Endodermal cell (in vitro differentiated cells): Measurements from ENCODE around the gene TGFBI. TPM values are rescaled to one million over a fixed set of nuclear protein-coding genes. Genes with fewer than 3 reads are reported as not detected.

Source experiments
- DNase-seq: peaks from one replicate; pipeline ENCODE4 v3.0.0-alpha.2; 2017
- H3K27ac ChIP-seq: 2 replicates; pipeline ENCODE4 v1.5.1; 2013; ENCODE audit warnings: mild to moderate bottlenecking, low read depth, low read length, moderate library complexity
- H3K27me3 ChIP-seq: 2 replicates; pipeline ENCODE4 v1.6.1; 2013; ENCODE audit warnings: mild to moderate bottlenecking, low read length, moderate library complexity; ENCODE audit not compliant: insufficient read depth, control insufficient read depth, poor library complexity, severe bottlenecking
- H3K36me3 ChIP-seq: 2 replicates; pipeline ENCODE4 v1.7.0; 2013; ENCODE audit warnings: mild to moderate bottlenecking, low read length, moderate library complexity; ENCODE audit not compliant: control insufficient read depth, insufficient read depth
- H3K4me1 ChIP-seq: one replicate; pipeline ENCODE4 v1.7.0; 2013; ENCODE audit warnings: low read length; ENCODE audit not compliant: control insufficient read depth, insufficient read depth
- H3K4me3 ChIP-seq: 2 replicates; pipeline ENCODE4 v1.5.1; 2013; ENCODE audit warnings: mild to moderate bottlenecking, low read length, moderate library complexity
- H3K9ac ChIP-seq: 2 replicates; pipeline ENCODE4 v1.6.1; 2013; ENCODE audit warnings: mild to moderate bottlenecking, low read length, moderate library complexity; ENCODE audit not compliant: poor library complexity, severe bottlenecking; ENCODE audit errors: extremely low read depth
- H3K9me3 ChIP-seq: 2 replicates; pipeline ENCODE4 v1.6.1; 2013; ENCODE audit warnings: mild to moderate bottlenecking, low read length, moderate library complexity; ENCODE audit not compliant: control insufficient read depth
- H3K27ac Mint-ChIP-seq: 2 replicates; pipeline ENCODE4 v1.8.0; 2020; ENCODE audit warnings: mixed read lengths
- H3K27me3 Mint-ChIP-seq: 2 replicates; pipeline ENCODE4 v1.8.0; 2021; ENCODE audit warnings: mild to moderate bottlenecking, mixed read lengths; ENCODE audit not compliant: insufficient read depth
- H3K36me3 Mint-ChIP-seq: 2 replicates; pipeline ENCODE4 v1.8.0; 2020; ENCODE audit warnings: low read depth, mixed read lengths
- H3K4me1 Mint-ChIP-seq: 2 replicates; pipeline ENCODE4 v1.8.0; 2020; ENCODE audit warnings: mixed read lengths
- H3K4me3 Mint-ChIP-seq: 2 replicates; pipeline ENCODE4 v1.8.0; 2020; ENCODE audit warnings: mild to moderate bottlenecking, moderate library complexity, mixed read lengths
- H3K9me3 Mint-ChIP-seq: 2 replicates; pipeline ENCODE4 v1.8.0; 2020; ENCODE audit warnings: mild to moderate bottlenecking, mixed read lengths
- WGBS, 2 experiments: methylation state at CpG; one replicate each; pipeline versions ENCODE4 v1.1.5 to v1.1.7; 2013; ENCODE audit warnings: missing lambda C conversion rate in 2 of 2, mixed read lengths in 1 of 2; ENCODE audit not compliant: insufficient coverage in 1 of 2, insufficient read length in 1 of 2; 5-methylcytosine and 5-hydroxymethylcytosine counted together
- total RNA-seq, 2 donors: library from RNA; stranded (reverse); fragmentation: NEBNext Ultra II Directional in 1 of 2; extraction: Animal tissue kit (Norgen Biotek cat#: 25700) in 1 of 2; gene quantifications; 2 replicates in 1 of 2; 3 replicates in 1 of 2; pipeline ENCODE4 v1.2.1, GENCODE V29; 2021
- TF ChIP-seq, protein P1 (sequence below): fragments of 200-600 bp; sonication (generic); conservative IDR thresholded peaks from 2 replicates; pipeline ENCODE4 v1.5.0; 2021; ENCODE audit warnings: antibody characterized with exemption, mild to moderate bottlenecking

Gene TGFBI
- total RNA-seq, 2 donors from 2014 or later, result 2.8 to 4.9 TPM

DNA sequence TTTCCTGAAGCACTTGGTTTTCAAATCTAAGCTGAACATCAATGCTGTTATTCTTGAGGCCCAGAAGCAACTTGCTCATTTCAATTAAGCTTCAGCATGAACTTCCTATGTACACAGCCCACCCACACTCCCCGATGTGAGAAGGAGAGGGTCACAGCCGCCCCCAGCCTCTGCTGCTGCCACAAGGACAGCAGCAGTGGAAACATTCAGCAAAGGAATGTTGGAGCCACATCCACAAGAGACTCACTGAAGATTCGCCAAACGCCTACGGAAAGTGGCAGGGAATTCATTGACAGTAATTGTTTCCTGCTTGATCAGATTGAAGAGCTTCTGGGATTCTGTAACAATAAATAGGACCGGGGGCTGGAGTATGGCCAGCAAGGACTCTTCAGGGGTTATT, 2.9 kb downstream of the TGFBI start:
- peak; percentile 23 for DNase-seq
- TF ChIP-seq, protein P1, sequence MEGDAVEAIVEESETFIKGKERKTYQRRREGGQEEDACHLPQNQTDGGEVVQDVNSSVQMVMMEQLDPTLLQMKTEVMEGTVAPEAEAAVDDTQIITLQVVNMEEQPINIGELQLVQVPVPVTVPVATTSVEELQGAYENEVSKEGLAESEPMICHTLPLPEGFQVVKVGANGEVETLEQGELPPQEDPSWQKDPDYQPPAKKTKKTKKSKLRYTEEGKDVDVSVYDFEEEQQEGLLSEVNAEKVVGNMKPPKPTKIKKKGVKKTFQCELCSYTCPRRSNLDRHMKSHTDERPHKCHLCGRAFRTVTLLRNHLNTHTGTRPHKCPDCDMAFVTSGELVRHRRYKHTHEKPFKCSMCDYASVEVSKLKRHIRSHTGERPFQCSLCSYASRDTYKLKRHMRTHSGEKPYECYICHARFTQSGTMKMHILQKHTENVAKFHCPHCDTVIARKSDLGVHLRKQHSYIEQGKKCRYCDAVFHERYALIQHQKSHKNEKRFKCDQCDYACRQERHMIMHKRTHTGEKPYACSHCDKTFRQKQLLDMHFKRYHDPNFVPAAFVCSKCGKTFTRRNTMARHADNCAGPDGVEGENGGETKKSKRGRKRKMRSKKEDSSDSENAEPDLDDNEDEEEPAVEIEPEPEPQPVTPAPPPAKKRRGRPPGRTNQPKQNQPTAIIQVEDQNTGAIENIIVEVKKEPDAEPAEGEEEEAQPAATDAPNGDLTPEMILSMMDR, result no peak
- Mint-ChIP-seq H3K9me3 (no peaks in the 10 kb centered on the region), H3K36me3 (no peaks in the 10 kb centered on the region), H3K27ac (no peak overlapping the region), H3K27me3 (peaks cover 57% of the 10 kb centered on the region), H3K4me3 (no peak overlapping the region), H3K4me1 (peaks cover 9% of the 10 kb centered on the region)
- Histone ChIP-seq H3K27me3 (peaks cover 46% of the 10 kb centered on the region), H3K36me3 (no peaks in the 10 kb centered on the region), H3K9me3 (no peaks in the 10 kb centered on the region), H3K27ac (no peak overlapping the region), H3K4me1 (no peaks in the 10 kb centered on the region), H3K4me3 (no peak overlapping the region), H3K9ac (no peak overlapping the region)
- 78 to 86% methylated on average over 4 to 6 of the region's 6 CpGs for WGBS, 2 experiments

DNA sequence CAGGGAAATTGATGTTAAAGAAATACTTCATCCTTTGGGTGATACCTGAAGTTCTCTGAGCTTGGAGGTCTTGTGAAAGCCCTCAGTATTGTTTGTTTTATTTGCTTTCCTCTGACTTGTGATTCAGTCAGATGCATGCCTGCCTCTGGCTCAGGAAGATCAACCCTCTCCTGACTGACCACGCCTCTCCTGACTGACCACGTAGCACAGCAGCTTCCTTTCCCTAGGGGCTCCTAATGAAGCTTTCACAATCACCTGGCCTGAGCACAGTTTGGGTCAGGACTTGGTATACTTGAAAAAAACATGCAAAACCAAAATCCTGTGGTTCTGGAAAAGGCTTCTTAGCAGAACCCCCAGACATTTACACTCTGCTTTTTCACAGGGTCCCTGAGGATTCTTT, 3.8 kb downstream of the TGFBI start:
- Histone ChIP-seq H3K4me3 (no peak overlapping the region), H3K9ac (no peak overlapping the region), H3K9me3 (no peaks in the 10 kb centered on the region), H3K4me1 (no peaks in the 10 kb centered on the region), H3K27me3 (peaks cover 37% of the 10 kb centered on the region), H3K36me3 (no peaks in the 10 kb centered on the region), H3K27ac (no peak overlapping the region)
- H3K36me3 Mint-ChIP-seq, result no peaks in the 10 kb centered on the region
- TF ChIP-seq, protein P1, result no peak
- H3K4me1 Mint-ChIP-seq, result peaks cover 9% of the 10 kb centered on the region
- no peak overlapping the region for H3K27ac Mint-ChIP-seq
- no peak overlapping the region for H3K4me3 Mint-ChIP-seq
- 68 to 100% methylated on average over 2 of the region's 2 CpGs for WGBS, 2 experiments
- H3K9me3 Mint-ChIP-seq, result no peaks in the 10 kb centered on the region
- DNase-seq, result peak; percentile 41
- H3K27me3 Mint-ChIP-seq, result peaks cover 50% of the 10 kb centered on the region

DNA sequence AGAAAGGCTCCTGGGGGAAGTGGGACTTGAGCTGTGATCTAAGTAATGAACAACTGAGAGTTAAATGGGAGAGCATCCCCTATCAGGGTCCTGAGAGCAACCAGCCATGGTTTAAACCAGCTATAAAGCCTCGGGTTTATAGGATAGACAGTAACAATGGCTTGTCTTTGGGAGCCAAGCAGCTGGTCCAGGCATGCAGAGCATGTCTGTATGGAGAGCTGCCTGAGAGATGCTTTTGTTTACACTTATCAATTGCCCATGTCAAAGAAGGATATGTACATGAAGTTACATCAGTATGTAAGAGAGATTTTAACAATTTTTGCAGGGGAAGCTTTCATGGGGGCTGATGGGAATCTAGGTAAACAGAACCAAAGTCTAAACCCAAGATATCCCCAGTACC, 4.4 kb downstream of the TGFBI start:
- no peak overlapping the region for H3K9ac ChIP-seq
- Mint-ChIP-seq H3K4me3 (no peak overlapping the region), H3K27me3 (peaks cover 45% of the 10 kb centered on the region), H3K36me3 (no peaks in the 10 kb centered on the region), H3K27ac (no peak overlapping the region), H3K4me1 (peaks cover 9% of the 10 kb centered on the region), H3K9me3 (no peaks in the 10 kb centered on the region)
- H3K27ac ChIP-seq, result no peak overlapping the region
- no peak overlapping the region for H3K4me3 ChIP-seq
- TF ChIP-seq, protein P1, result no peak
- H3K9me3 ChIP-seq, result no peaks in the 10 kb centered on the region
- peaks cover 31% of the 10 kb centered on the region for H3K27me3 ChIP-seq
- WGBS, 2 experiments, result 90% methylated on average over 1 of the region's 1 CpG; no CpG with 5 or more reads in 1 of the 2 experiments
- H3K36me3 ChIP-seq, result no peaks in the 10 kb centered on the region
- no peak for DNase-seq
- no peaks in the 10 kb centered on the region for H3K4me1 ChIP-seq
